GM19452 (cell line): ENCODE data around the gene FSTL3.

Source experiments
- ATAC-seq: cut with Tn5 transposase; IDR thresholded peaks from one replicate; pipeline ENCODE4 v1.9.1; 2021; ENCODE audit not compliant: unreplicated experiment

Gene FSTL3

DNA sequence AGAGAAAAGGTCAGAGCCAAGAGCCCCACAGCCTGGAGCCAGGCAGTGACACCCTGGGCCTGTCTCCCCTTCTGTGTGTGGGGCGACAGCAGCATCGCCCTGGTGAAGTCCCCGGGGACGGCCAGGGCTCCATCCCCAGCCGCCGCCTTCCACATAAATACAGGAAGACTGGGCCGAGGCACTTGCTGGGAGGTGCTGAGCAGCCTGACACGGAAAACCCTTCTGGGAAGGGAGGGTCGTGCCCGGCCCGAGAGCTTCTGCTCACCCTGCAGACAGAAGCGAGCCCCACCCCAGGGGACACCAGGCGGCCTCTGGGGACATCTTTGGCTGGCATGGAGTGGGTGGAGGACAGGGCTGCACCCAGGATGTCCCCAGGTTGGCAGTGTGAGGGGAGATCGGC, 31.4 kb upstream of the FSTL3 start:
- no peak for ATAC-seq

DNA sequence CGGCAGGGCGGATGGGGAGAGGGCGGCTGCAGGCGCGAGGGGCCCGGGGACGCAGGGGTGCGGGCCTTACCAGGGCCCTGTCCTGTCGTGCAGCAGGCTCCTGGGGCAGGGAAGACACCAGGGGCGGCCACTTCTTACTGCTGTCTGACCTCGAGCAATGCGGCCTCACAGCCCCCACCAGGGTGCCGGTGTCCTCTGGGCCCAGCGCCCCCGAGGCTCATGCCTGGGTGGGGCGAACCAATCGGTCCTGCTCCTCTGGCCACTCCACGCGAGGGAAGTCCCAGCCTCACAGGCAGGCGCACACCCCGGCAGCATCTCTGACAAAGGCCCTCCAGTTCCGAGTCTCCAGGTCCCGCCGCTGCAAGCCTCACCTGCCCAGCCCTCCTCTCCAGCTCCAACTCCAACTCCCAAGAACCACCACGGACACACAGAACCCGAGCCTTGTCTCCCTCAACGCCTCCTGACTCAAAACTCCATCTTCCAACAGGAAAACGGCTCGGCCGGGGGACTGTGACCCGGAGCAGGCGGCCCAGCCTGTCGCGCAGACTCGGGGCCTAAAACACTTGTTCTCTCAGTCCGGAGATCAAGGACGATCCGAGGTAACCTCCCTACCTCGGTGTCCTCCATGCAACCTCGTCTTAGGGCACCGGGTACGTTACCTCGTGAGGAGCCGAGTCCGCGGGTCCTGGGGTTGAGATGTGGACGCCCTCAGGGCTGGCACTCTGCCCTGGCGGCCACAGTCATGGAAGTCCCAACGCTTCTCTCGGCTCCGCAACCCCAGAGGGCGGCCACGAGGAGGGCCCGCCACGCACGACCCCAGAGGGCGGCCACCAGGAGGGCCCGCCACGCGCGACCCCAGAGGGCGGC, 30.0 kb upstream of the FSTL3 start:
- no peak for ATAC-seq

DNA sequence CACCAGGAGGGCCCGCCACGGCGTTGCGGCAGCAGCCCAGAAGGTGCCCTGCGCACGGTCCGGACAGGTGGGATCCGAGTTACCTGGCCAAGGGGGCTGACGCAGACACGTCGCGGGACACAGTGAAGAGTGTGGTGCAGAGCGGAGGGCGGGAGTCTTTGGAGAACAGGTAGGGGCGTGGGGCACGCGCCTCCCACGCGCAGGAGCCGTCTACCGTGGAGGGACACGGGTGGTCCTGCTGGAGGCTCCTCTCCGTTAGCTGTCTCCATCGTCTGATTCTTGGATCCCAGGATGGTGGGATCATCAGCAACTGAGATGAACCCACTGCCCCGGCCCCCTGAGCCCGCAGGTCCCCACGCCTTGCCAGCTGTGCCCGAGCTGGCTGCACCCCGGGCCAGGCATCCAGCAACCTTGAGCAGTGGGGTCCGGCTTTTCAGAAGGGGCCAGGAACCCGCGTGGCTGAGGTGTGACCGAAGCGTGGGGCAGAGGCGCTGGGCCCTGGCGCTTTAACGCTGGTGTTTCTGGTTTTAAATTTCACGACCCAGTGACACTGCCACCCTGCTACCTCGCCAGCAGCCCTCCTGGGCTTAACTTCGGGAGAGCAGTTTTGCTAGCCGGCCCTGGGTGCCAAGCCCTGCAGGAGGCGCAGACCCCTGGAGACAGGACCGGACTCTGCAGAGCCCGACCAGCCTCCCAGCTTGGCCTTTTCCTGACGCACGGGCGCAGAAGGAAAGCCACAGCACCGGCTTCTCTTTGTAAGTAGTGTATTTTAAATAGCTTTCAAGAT, 29.2 kb upstream of the FSTL3 start:
- no peak for ATAC-seq

DNA sequence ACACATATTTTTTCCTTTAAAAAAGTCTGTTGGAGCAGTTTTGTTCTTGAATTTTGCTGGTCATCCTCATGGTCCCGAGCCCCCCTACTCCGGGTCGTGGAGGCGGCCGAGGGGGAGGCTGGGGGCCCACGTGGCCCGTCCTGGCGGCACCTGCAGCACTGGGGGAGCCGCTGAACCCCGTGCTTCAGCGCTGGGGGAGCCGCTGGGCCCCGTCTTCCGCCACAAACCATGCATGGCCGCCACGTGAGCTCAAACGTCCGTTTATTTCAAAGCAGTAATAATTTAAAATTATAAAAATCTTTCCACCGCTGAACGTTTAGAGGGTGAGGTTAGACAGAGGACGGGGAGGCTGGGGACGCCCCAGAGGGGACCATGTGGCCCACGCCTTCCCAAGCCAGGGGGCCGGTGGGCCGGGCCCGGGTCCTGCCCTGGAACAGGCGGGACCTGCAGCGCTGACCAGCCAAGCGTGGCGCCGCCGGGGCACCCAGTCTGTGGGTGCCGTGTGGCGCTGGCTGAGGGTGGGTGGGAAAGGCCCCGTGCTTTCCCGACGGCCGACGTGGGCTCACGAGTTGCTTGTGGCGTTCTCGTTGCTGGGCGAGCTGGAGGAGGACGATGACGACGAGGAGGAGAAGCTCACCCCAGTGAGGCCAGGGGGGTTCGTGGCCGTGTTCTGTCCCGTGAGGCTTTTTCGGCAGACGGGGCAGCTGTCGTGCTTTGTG, 28.5 kb upstream of the FSTL3 start:
- ATAC-seq: no peak

DNA sequence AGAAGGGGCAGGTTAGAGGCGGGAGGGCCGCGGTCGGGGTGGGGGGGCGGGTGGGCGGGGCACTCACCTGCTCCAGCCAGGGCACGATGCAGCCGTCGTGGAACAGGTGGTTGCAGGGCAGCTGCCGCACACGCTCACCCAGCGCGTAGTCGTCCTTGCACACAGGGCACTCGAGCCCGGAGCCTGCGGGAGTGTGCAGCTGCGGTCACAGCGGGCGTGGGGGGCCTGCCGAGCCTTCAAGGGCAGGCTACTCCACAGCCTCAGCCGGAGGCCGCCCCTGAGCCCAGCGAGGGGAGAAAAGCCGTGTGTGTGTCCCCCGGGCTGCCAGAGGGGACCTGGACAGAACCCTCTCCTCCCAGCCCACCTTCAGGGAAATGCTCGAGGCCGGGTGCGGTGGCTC, 27.9 kb upstream of the FSTL3 start:
- no peak for ATAC-seq

DNA sequence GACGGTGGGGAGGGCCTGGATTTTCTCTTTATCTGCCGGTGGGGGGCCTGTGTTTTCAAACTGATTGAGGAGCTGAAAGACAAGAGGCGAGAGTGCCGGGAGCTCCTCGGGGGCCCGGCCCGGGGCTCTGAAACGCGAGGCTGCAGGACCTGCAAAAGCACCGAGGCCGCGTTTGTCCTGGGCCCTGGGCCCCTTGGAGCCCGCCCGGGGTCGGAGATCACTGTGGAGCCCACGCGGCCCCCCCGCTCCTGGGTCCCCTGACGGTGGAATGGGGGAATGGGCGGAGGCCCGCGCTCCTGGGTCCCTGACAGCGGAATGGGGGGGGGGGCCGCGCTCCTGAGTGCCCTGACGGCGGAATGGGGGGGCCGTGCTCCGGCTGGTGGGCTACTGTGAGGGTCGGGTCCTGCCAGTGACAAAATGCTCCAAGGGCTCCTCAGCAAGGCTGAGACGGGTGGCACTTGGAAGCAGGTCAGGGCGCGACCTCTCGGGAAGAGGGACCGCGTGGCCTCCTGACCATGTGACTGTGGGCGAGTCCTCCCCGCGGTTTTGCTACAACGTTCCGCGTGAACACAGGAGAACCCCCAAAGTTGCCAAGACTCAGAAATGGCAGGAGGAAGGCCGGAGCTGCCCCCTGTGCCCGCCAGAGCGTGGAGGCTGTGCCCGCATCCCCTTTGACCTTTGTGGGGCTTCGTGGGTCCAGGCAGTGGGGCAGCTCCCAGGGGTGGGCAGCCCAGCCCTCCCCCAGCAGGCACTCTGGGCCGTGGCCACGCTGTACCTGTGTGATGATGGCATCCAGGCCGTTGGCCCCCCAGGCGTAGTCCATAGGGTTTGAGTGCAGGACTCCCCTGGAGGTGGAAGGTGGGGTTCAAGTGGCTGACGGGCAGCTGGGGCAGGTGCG, 27.0 kb upstream of the FSTL3 start:
- no peak for ATAC-seq

DNA sequence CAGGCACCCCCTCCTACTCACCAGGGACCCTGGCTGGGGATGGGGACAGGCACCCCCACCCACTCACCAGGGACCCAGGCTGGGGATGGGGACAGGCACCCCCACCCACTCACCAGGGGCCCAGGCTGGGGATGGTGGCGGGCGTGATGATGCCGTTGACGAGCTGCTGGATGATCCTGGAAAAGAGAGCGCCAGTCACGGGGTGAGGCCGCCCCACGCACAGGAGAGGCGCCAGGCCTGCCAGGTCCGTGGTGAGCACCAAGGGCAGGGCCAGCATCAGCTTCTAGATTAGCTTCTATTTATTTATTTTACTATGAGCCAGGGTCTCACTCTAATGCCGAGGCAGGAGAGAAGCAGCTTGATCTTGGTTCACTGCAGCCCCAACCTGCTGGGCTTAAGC, 26.1 kb upstream of the FSTL3 start:
- no peak for ATAC-seq

DNA sequence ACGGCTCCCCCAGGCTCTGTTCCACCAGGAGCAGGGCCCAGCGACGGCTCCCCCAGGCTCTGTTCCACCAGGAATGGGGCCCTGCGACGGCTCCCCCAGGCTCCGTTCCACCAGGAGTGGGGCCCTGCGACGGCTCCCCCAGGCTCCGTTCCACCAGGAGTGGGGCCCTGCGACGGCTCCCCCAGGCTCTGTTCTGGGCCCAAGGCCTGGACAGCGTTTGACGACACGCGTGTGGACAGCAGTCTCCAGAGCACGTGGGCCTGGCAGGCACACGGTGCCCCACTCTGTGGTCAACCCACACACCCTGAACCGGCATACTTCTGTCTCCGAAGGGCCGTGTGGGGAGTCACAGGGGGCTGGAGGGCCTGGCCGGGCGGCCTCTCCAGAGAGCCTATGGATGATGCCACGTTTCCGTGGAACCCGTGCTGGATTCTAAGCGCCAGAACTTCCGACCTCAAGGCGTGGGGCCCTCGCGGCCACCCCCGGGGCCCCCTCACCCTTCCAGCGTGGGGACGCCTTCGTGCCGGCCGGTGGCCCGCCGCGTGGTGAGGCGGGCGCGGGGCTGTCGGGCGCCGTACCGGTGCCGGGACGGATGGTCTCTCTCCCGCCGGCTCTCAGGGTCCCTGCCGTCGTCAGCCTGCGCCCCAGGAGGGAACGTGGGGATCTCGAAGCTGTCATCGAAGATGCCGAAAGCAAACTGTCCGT, 24.9 kb upstream of the FSTL3 start:
- no peak for ATAC-seq

DNA sequence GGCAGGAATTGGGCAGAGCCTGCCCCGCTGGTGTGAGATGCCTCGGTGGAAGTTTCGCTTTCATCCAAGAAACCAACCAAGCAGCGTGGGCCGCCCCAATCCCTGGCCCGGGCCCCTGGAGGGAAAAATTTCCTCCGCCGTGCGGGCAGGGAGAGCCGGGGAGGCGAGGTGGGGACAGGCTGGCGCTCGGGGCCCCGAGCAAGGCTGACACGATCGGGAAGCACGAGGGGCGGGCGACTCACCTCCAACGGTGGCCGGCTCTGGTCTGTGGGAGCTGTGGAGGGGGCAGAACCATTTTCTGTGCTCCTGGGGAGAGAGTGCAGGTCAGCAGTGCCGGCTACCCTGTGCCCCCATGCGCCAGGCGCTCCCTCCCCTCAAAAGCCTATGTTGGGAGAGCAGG, 24.2 kb upstream of the FSTL3 start:
- ATAC-seq: no peak

DNA sequence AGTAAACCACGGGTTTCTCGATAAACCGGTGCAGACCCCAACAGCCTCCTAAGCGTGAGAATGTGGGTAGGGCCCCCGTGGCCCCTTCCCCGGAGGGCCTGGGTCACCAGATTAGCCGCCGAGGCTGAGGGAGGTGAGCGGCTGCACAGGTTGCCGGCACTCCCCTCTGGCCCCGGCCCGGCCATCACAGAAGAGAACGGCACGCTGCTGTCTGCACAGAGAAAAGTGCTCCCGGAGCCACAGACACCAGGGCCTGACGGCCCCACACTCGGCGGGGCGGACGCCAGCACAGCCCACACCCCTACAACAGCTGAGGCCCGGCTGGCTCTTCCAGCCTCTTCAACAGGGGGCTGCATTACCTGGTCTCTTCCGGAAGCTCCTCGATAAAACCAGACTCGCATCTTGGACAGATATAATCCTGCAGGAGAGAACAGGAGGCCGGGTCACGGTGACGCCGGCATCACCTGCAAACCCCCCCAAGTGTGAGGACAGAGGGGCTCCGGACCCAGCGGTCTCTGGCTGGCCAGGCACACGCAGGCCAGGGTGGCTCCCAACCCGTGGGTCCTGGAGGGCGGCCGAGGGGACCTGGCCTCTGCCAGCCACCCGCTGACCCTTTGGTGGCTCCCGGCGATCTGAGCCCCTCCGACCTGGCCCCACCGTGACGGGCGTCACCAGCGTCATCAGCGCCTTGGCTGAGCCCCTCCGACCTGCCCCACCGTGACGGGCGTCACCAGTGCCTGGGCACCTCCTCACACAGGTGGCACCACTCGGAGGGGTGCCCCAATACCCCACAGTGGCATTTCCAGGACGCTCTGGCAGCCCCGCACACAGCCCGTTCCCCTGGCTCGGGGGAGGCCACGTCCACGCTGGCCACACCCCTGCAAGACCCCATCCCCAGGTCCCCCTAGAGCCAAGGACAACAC, 23.5 kb upstream of the FSTL3 start:
- no peak for ATAC-seq

DNA sequence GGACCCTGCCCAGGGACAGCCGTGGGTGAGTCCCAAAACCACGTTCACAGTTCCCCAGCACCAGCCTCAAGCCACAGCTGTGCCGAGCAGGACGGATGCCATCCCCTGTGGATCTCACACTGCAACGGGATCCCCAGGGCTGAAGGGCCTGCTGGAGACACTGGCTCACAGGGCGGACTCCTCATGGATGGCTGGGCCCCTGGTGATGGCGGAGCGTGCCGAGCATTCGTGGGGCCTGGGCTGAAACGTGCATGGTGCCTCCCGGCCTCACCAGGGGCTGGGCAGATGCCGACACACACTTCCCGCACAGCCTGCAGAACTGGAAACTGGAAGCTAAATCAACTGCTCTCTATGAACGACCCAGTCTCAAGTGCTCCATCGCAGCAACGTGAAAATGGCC, 22.8 kb upstream of the FSTL3 start:
- ATAC-seq: no peak

DNA sequence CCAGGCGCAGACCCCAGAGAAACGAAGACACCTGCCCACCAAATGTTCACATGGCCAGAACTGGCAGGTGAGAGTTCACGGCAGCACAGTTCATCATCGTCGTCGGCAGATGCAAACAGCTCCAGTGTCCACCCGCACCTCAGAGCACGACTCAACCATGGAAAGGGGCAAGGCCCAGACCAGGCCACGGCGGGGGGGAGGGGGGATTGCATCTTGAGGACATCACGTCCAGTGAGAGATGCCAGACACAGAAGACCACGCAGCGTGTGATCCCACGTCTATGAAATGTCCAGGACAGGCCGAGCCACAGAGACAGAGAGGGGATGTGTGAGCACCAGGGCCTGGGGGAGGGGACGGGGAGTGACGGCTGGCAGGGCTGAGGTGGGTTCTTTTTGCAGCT, 20.5 kb upstream of the FSTL3 start:
- ATAC-seq: no peak

DNA sequence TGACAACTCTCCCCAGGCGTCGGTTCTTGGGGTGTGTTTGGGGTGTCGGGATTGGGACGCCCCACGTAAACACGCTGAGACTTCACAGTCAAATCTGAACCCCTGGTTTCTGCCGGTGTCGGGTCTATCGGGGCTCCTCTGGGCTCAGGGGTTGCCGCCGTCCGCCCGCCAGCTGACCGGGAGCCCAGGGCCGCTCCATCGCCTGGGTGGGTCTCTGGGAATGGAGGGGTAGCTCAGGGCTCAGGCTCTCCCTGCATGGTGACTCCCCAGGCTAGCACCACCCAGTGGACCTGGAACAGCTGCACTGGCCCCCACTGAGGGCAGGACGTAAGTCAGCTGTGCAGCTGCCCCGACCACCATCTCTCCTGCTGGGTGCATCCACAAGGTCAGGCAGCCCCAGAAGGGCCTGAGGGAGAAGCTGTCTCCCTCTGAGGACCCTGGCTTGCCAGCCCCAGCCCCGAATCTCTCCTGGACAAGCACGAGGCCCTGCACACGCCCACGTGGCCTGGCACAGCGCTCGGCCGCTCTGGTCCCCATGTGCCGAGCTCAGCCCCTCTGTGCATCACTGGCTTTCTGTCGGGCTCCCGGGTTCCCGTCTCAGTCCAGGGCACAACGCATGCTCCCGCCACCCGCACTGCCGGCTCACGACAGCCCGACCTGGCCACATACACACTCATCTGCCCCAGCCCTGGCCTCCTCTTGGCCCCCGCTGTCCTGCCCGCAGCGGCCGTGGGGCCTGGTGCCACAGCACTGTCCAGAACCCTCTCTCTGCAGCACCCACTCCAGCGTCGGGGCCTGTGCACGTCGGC, 19.2 kb upstream of the FSTL3 start:
- no peak for ATAC-seq

DNA sequence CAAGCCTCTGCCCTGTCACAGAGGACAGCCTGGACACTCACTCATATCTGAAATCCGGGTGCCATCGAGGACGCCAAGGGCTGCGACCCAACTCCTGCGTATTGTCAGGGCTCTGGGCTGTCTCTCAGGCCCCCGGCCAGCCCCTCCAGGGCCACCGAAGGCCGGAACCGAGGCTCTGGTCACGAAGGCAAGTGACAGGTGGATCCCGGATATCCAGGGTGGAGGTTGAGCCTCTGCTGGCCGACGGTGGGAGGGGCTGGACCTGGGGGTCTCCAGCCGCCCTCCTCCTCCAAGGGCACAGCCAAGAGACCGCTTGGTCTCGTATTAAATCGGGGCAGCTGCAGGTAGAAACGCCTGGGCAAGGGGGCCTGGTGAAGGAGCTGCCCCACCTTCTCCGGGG, 18.6 kb upstream of the FSTL3 start:
- no peak for ATAC-seq

DNA sequence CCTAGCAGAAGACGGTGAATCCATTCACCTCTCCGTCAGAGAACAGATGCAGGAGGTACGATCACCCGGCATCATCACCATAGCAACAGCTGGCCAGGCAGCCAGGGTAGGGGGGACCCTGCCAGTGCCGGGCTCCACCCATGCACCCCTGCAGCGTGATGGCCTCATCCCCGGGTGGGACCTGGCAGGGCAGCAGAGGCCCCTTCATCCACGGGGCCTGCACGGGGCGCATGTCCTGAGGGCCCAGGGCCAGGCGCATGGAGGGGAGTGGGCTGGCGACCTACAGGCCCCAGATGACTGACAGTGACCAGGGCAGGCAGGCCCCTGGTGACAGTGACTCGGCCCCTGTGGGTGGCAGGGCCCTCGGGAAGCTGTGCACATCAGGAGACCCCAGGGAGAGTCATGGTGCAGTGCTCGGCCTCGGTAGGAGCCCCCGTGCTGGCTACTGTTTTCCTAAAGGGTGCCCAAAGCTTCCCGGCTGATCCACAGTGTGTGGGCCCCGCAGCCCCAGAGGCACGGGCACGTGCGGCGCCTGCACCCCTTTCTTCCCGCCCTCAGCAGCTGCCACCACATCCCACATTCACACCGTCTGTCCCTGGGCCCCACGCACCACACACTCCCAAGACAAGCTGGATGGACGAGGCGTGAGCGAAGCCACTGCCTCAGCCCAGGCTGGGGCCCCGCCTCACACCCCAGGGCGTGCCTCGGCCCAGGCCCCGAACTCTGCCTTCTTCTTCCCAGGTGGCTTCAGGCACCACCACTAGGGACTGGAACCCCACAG, 17.9 kb upstream of the FSTL3 start:
- ATAC-seq: no peak

DNA sequence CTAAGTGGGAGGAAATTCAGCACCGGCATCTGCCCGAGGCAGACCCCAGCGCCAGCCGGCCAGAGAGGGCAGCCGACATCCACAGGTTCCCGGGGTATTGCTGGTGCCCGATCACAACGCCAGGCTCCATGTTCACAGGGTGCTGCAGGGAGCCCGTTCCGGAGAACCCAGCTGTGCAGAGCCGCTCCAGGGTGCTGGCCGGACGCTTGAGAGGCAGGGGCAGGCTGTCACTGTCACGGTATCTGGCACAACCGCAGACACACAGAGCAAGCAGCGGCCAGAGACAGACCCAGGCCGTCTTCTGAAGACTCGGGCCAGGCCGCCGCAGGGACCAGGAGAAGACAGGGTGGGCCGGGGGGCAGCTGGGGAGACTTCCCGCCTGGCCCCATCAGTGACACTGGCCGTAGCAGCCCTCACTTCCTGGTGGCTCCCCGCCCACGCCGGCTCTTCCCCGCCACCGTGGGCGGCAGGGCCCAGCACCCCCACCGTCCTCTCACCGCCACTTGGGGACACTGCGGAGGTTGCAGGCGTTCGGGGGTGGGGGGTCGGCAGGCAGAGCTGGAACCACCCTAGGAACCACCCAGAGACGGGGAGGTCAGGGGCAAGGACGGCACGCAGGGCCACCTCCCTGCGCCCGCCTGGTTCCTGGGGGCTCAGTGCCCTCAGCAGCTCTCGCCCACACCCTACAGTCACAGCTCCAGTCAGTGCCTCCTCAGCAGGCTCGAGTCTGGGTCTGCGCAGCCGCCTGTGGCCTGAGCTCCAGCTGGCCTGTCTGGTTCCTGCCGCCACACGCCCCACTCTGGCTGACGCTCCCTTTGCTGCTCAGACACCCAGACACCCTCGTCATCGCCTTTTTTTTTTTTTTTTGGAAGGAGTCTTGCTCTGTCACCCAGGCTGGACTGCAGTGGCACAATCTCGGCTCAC, 17.0 kb upstream of the FSTL3 start:
- no peak for ATAC-seq
